PC-9 (cell line): ENCODE measurements around the gene ZC3H12C.

Experiments used
- EZH2 ChIP-seq: fragments of 200-600 bp; sonication (generic); IDR thresholded peaks from 2 replicates; pipeline ENCODE4 v1.8.0; 2017; ENCODE audit warnings: antibody characterized with exemption, low read depth
- TF ChIP-seq, protein P1 (sequence below): fragments of 200-600 bp; sonication (generic); conservative IDR thresholded peaks from 2 replicates; pipeline ENCODE4 v1.6.1; 2017; ENCODE audit warnings: mixed run types, antibody characterized with exemption, mild to moderate bottlenecking, moderate library complexity

DNA sequence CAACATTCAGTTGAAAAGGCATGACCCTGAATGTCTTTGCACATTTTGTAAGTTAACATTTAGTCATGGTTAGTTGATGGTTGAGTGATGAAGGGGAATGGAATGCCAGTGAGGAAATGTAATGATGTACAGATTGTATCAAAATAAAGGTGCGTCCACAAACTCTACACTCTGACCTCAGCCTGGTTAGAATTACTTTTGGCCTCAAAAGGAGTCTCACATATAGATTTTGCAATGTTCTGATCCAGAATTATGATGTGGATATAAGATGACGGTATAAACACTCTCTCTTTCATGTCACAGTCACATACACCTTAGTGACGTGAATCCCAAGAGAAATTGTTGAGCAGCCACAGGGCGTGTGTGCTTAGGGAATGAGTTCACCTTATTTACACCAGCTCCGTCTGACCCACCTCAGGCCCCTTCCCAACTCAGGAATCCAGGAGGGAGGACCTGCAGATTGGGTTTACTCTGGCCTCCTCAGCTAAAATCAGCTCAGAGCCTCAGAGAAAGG is 103.1 kb downstream of the ZC3H12C start:
- TF ChIP-seq, protein P1, sequence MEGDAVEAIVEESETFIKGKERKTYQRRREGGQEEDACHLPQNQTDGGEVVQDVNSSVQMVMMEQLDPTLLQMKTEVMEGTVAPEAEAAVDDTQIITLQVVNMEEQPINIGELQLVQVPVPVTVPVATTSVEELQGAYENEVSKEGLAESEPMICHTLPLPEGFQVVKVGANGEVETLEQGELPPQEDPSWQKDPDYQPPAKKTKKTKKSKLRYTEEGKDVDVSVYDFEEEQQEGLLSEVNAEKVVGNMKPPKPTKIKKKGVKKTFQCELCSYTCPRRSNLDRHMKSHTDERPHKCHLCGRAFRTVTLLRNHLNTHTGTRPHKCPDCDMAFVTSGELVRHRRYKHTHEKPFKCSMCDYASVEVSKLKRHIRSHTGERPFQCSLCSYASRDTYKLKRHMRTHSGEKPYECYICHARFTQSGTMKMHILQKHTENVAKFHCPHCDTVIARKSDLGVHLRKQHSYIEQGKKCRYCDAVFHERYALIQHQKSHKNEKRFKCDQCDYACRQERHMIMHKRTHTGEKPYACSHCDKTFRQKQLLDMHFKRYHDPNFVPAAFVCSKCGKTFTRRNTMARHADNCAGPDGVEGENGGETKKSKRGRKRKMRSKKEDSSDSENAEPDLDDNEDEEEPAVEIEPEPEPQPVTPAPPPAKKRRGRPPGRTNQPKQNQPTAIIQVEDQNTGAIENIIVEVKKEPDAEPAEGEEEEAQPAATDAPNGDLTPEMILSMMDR = no peak
- no peak for TF ChIP-seq EZH2
